GM12801 (cell line): Measurements from ENCODE around the gene CRISPLD2.

Source experiments
- TF ChIP-seq, protein P1 (sequence below): IDR thresholded peaks from one replicate; pipeline ENCODE4 v1.5.1; 2011; ENCODE audit warnings: control low read depth; ENCODE audit not compliant: insufficient read length; ENCODE audit errors: extremely low read depth

Gene CRISPLD2

GRCh38 chr16:84829168-84829965 is 9.6 kb downstream of the CRISPLD2 start:
- TF ChIP-seq, protein P1, sequence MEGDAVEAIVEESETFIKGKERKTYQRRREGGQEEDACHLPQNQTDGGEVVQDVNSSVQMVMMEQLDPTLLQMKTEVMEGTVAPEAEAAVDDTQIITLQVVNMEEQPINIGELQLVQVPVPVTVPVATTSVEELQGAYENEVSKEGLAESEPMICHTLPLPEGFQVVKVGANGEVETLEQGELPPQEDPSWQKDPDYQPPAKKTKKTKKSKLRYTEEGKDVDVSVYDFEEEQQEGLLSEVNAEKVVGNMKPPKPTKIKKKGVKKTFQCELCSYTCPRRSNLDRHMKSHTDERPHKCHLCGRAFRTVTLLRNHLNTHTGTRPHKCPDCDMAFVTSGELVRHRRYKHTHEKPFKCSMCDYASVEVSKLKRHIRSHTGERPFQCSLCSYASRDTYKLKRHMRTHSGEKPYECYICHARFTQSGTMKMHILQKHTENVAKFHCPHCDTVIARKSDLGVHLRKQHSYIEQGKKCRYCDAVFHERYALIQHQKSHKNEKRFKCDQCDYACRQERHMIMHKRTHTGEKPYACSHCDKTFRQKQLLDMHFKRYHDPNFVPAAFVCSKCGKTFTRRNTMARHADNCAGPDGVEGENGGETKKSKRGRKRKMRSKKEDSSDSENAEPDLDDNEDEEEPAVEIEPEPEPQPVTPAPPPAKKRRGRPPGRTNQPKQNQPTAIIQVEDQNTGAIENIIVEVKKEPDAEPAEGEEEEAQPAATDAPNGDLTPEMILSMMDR: no peak

DNA sequence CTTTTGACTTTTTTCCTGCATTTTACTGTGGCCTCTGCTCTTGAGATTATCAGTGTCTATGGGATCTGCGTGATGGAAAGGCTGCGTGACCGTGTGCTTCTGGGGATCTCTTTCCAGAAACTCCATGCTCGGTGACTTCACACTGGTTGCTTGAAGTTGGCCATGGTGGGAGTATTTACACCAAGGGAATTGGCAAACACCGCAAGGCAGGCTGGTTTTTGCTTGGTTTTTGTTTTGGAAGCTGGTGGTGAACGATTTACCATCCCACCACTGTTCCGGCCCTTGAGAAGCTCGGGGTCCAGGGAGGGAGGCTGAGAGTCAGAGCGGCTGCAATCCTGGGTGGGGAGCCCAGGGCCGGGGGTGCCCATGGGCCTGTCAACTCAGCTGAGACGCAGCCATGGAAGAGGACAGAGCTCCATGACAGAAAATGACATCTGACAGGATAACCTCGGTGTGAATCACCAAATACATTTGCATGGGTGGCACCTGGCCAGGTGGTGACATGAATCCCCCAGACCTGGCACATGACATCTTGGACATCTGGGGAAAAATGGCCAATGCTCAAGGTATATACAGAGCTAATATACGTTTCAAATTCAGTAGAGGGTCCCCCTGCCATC is 11.1 kb downstream of the CRISPLD2 start:
- TF ChIP-seq, protein P1: no peak

GRCh38 chr16:84832488-84833143 is 12.8 kb downstream of the CRISPLD2 start:
- TF ChIP-seq, protein P1: no peak

GRCh38 chr16:84833144-84833500 is 13.3 kb downstream of the CRISPLD2 start:
- TF ChIP-seq, protein P1: no peak

GRCh38 chr16:84833542-84834402 is 14.0 kb downstream of the CRISPLD2 start:
- TF ChIP-seq, protein P1: no peak

DNA sequence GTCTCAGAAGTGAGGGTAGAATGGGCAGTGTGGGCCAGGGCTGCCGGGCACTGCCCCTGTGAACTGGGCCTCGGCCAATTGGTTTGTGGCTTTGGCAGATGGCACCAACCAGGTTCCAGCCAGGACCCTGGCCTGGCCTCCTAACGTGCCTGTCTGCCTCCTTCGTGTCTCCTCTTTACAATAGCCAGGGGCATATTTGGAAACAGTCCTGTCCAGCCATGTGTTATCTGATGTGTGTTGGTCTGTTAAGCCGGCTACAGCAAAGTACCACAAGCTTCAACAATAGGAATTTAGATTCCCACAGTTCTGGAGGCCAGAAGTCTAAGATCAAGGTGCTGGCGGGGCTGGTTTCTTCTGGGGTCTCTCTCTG is 14.6 kb downstream of the CRISPLD2 start:
- TF ChIP-seq, protein P1: no peak

DNA sequence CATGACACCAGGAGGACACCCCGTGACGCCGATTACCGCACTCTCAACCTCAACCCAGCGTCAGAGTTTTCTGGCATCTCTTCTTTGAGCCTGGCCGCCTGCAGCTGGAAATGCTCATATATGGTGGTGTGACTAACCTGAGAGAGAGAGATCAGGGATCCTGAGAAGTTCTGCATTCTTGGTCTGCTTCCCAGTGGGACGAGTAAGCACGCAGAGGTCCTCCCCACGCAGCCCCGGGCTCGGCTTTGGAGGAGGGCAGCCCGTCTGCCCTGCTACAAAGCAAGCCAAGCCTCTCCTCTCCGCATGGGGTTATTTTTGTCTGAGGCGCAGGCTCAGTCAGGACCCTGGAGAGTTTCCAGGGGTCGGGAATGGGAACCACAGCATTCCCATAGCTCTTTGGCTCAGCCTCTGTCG is 16.5 kb downstream of the CRISPLD2 start:
- TF ChIP-seq, protein P1: no peak
